Nephron progenitor cell (in vitro differentiated cells): ENCODE measurements around the gene FBXW12.
A peak's percentile ranks its signal among the peaks of the same experiment; 100 is the strongest.

Experiments used
- DNase-seq: peaks from one replicate; pipeline ENCODE4 v3.0.0; 2021
- H3K27ac Mint-ChIP-seq: 2 replicates; pipeline ENCODE4 v1.8.0; 2021; ENCODE audit warnings: mild to moderate bottlenecking, moderate library complexity, mixed read lengths
- H3K27me3 Mint-ChIP-seq: 2 replicates; pipeline ENCODE4 v1.8.0; 2021; ENCODE audit warnings: mild to moderate bottlenecking, low read depth, mixed read lengths; ENCODE audit not compliant: poor library complexity
- H3K36me3 Mint-ChIP-seq: 2 replicates; pipeline ENCODE4 v1.8.0; 2021; ENCODE audit warnings: low read depth, mixed read lengths
- H3K4me1 Mint-ChIP-seq: 2 replicates; pipeline ENCODE4 v1.8.0; 2021; ENCODE audit warnings: mixed read lengths
- H3K4me3 Mint-ChIP-seq: 2 replicates; pipeline ENCODE4 v1.8.0; 2021; ENCODE audit warnings: mild to moderate bottlenecking, moderate library complexity, mixed read lengths
- H3K9me3 Mint-ChIP-seq: 2 replicates; pipeline ENCODE4 v1.8.0; 2021; ENCODE audit warnings: mild to moderate bottlenecking, moderate library complexity, mixed read lengths
- CTCF ChIP-seq: fragments of 200-600 bp; sonication (generic); IDR thresholded peaks from 2 replicates; pipeline ENCODE4 v1.5.0; 2021; ENCODE audit warnings: antibody characterized with exemption

The FBXW12 gene

GRCh38 chr3:48429317-48429959 is 57.4 kb downstream of the FBXW12 start:
- H3K4me1 Mint-ChIP-seq, result peaks cover 58% of the 10 kb centered on the region
- H3K27ac Mint-ChIP-seq, result no peak overlapping the region

GRCh38 chr3:48429960-48430707 is 58.1 kb downstream of the FBXW12 start, which contains the start of gene PLXNB1:
TSS of gene PLXNB1 (minus strand) at chr3:48430086. CDS start at chr3:48424611, 5,475 bp downstream.
- Mint-ChIP-seq H3K36me3 (peaks cover 5% of the 10 kb centered on the region), H3K4me3 (peak within 1 kb of the TSS; percentile 90), H3K27ac (peak within 1 kb of the TSS; percentile 96), H3K27me3 (no peaks in the 10 kb centered on the region), H3K9me3 (no peaks in the 10 kb centered on the region), H3K4me1 (peaks cover 51% of the 10 kb centered on the region)
- DNase-seq, result peak; percentile 78
- TF ChIP-seq CTCF, result no peak

More at GRCh38 chr3:48429317-48429959, 57.4 kb downstream of the FBXW12 start:
- H3K4me3 Mint-ChIP-seq, result peak overlapping the region; percentile 90
- peak; percentile 82 for DNase-seq
- no peaks in the 10 kb centered on the region for H3K9me3 Mint-ChIP-seq
- no peaks in the 10 kb centered on the region for H3K27me3 Mint-ChIP-seq
- H3K36me3 Mint-ChIP-seq, result peaks cover 5% of the 10 kb centered on the region
- TF ChIP-seq CTCF, result no peak

GRCh38 chr3:48430708-48431101 is 58.7 kb downstream of the FBXW12 start:
- no peaks in the 10 kb centered on the region for H3K9me3 Mint-ChIP-seq
- H3K27ac Mint-ChIP-seq, result no peak overlapping the region
- no peak for TF ChIP-seq CTCF
- peak overlapping the region; percentile 90 for H3K4me3 Mint-ChIP-seq
- H3K4me1 Mint-ChIP-seq, result peaks cover 46% of the 10 kb centered on the region
- H3K36me3 Mint-ChIP-seq, result peaks cover 5% of the 10 kb centered on the region
- DNase-seq, result no peak
- no peaks in the 10 kb centered on the region for H3K27me3 Mint-ChIP-seq

- no peak for TF ChIP-seq CTCF
- H3K4me3 Mint-ChIP-seq, result peak overlapping the region; percentile 90
- H3K27ac Mint-ChIP-seq, result peak overlapping the region; percentile 28
- DNase-seq, result no peak
- H3K9me3 Mint-ChIP-seq, result no peaks in the 10 kb centered on the region
- peaks cover 5% of the 10 kb centered on the region for H3K36me3 Mint-ChIP-seq
- no peaks in the 10 kb centered on the region for H3K27me3 Mint-ChIP-seq
- H3K4me1 Mint-ChIP-seq, result peaks cover 39% of the 10 kb centered on the region
Measured at GRCh38 chr3:48431224-48432029, 59.4 kb downstream of the FBXW12 start.

GRCh38 chr3:48432411-48433371 is 60.7 kb downstream of the FBXW12 start:
- no peak overlapping the region for H3K4me3 Mint-ChIP-seq
- H3K27me3 Mint-ChIP-seq, result no peaks in the 10 kb centered on the region
- DNase-seq, result no peak
- TF ChIP-seq CTCF, result no peak
- H3K4me1 Mint-ChIP-seq, result peaks cover 28% of the 10 kb centered on the region
- H3K36me3 Mint-ChIP-seq, result peaks cover 5% of the 10 kb centered on the region
- H3K9me3 Mint-ChIP-seq, result no peaks in the 10 kb centered on the region
- H3K27ac Mint-ChIP-seq, result no peak overlapping the region
